GM13976 (cell line): ENCODE results near the gene IPMK.

ENCODE experiments used
- DNase-seq: peaks from one replicate; pipeline ENCODE4 v3.0.0; 2012; ENCODE audit warnings: low spot score
- in situ Hi-C: fragments of 300-500 bp; cut with MboI; formaldehyde crosslinking; loops from one replicate; pipeline ENCODE4 v1.12.0; 2022; ENCODE audit warnings: low sequenced_read_pairs, mixed read lengths, inconsistent platforms; ENCODE audit not compliant: unreplicated experiment
- TF ChIP-seq, protein P1 (sequence below): IDR thresholded peaks from 2 replicates; pipeline ENCODE4 v1.5.1; 2012; ENCODE audit warnings: borderline replicate concordance, mild to moderate bottlenecking; ENCODE audit not compliant: insufficient read depth; ENCODE audit errors: extremely low read depth, missing control alignments, control extremely low read depth

IPMK gene

GRCh38 chr10:58150290-58150689 lies 117.4 kb downstream of the IPMK start:
- TF ChIP-seq, protein P1, sequence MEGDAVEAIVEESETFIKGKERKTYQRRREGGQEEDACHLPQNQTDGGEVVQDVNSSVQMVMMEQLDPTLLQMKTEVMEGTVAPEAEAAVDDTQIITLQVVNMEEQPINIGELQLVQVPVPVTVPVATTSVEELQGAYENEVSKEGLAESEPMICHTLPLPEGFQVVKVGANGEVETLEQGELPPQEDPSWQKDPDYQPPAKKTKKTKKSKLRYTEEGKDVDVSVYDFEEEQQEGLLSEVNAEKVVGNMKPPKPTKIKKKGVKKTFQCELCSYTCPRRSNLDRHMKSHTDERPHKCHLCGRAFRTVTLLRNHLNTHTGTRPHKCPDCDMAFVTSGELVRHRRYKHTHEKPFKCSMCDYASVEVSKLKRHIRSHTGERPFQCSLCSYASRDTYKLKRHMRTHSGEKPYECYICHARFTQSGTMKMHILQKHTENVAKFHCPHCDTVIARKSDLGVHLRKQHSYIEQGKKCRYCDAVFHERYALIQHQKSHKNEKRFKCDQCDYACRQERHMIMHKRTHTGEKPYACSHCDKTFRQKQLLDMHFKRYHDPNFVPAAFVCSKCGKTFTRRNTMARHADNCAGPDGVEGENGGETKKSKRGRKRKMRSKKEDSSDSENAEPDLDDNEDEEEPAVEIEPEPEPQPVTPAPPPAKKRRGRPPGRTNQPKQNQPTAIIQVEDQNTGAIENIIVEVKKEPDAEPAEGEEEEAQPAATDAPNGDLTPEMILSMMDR, result no peak
- no peak for DNase-seq
- in situ Hi-C loops, result no loop called here

DNA sequence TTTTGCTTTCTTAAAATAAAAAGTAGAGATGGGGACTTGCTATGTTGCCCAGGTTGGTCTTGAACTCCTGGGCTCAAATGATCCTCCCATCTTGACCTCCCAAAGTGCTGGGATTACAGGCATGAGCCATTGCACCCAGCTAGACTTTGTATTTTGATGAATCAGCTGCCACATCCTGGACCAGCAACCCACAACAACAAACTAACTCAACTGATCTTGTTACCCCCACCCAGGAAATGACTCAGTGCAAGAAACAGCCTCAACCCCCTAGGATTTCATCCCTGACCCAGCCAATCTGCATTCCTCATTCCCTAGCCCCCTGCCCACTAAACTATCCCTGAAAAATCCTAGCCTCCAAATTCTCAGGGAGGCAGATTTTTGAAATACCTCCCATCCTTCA lies 123.8 kb downstream of the IPMK start:
- TF ChIP-seq, protein P1, result no peak
- DNase-seq, result no peak
- in situ Hi-C loops, result no loop called here
